Measurements from ENCODE around the gene ZNF831. TPM values are rescaled to one million over a fixed set of nuclear protein-coding genes. Genes with fewer than 3 reads are reported as not detected.

Gene ZNF831
- total and polyA plus RNA-seq, 10 of the 15 experiments (the other 5 are each of a cell fraction or from before 2014, with no cell fraction given) = 0.01 to 0.97 (median 0.23) TPM

DNA sequence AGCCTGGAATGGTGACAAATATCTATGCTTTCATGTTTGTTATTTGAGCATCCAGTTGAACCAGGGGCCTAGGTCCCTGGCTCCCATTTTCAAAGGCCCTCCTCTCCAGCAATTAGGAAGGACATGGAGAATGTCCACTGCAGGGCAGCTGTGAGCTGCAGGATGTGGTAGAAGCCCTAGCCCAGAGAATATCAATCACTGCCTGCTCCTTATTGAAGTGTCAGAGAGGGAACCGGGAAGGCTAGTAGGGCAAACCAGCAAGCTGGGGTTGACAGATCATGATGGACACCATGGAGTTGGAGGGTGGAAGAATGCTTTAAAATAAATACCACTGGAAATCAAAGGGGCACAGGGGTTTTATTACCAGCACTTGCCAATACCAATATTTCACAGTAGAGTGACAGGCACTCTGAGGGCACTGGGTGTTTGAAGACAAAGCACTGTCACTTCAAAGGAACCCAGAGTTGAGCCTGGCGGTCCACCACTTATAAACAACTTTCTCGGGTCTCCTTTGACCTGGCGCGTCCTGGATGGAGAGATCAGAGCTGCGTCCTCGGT, 47.7 kb downstream of the ZNF831 start (continued):
- TF ChIP-seq ZBTB11 (CRISPR knock-in tag; IDR thresholded peaks at IDR 0.05) (no peak), STAT3 (IDR thresholded peaks at IDR 0.05; ENCODE audit: low read depth, low read length) (no peak), CHD2 (IDR thresholded peaks at IDR 0.05; ENCODE audit: borderline replicate concordance, low read depth, low read length) (no peak)
- TF ChIP-seq, protein P1, sequence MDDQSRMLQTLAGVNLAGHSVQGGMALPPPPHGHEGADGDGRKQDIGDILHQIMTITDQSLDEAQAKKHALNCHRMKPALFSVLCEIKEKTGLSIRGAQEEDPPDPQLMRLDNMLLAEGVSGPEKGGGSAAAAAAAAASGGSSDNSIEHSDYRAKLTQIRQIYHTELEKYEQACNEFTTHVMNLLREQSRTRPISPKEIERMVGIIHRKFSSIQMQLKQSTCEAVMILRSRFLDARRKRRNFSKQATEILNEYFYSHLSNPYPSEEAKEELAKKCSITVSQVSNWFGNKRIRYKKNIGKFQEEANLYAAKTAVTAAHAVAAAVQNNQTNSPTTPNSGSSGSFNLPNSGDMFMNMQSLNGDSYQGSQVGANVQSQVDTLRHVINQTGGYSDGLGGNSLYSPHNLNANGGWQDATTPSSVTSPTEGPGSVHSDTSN (IDR thresholded peaks at IDR 0.05; ENCODE audit: insufficient replicate concordance, low read depth, low read length) = no peak
- TF ChIP-seq, protein P2, sequence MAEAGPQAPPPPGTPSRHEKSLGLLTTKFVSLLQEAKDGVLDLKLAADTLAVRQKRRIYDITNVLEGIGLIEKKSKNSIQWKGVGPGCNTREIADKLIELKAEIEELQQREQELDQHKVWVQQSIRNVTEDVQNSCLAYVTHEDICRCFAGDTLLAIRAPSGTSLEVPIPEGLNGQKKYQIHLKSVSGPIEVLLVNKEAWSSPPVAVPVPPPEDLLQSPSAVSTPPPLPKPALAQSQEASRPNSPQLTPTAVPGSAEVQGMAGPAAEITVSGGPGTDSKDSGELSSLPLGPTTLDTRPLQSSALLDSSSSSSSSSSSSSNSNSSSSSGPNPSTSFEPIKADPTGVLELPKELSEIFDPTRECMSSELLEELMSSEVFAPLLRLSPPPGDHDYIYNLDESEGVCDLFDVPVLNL (IDR thresholded peaks at IDR 0.05; ENCODE audit: low read depth, low read length) = no peak

GRCh38 chr20:59214073-59214472, 50.5 kb downstream of the ZNF831 start:
- no peaks in the 10 kb centered on the region for H3K79me2 ChIP-seq (ENCODE audit: control insufficient read depth, insufficient read depth, low read length)
- H3K27me3 ChIP-seq (replicated peaks in 1 of 2; ENCODE audit: control insufficient read depth in 2 of 2, insufficient read depth in 2 of 2, low read length in 1 of 2) = no peaks in the 10 kb centered on the region; a peak in 1 of 4 replicates
- no peaks in the 10 kb centered on the region for H4K20me1 ChIP-seq (ENCODE audit: control insufficient read depth, insufficient read depth)
- ATAC-seq = no peak
- in situ Hi-C loops (cut with MboI) (no loop called here), intact Hi-C loops (cut with micrococcal nuclease; ENCODE audit: unreplicated experiment) (no loop called here)
- 27% methylated on average over 4 of the region's 4 CpGs for WGBS (ENCODE audit: insufficient coverage, insufficient replicate concordance, low lambda C conversion rate, missing lambda C conversion rate)
- no peak overlapping the region for H3K27ac ChIP-seq (ENCODE audit: control insufficient read depth, insufficient read depth)
- H3K9me3 ChIP-seq (replicated peaks; ENCODE audit: control insufficient read depth, insufficient read depth, low read length) = no peaks in the 10 kb centered on the region
- ChIA-PET RAD21 (ENCODE audit: unreplicated experiment) (no interaction called here), SMC1A (ENCODE audit: uncharacterized antibody, unreplicated experiment) (interaction anchor here (1.4 kb wide), 1 partner anchor 347 kb away, joined by 6 read pairs; no protein-coding TSS in a partner anchor), CTCF (interaction anchor here (0.7 to 1.4 kb wide), 2 partner anchors 7 to 366 kb away, joined by 3 to 4 read pairs; no protein-coding TSS in a partner anchor), POLR2A (no interaction called here)
- no peaks in the 10 kb centered on the region for H3K4me1 ChIP-seq (ENCODE audit: control insufficient read depth, insufficient read depth, low read length)
- no peak overlapping the region for H3K4me2 ChIP-seq (ENCODE audit: control insufficient read depth, insufficient read depth)
- no TSS peak for BruUV-seq (replicated peaks)
- H3K4me3 ChIP-seq = no peak overlapping the region
- no peak for DNase-seq (ENCODE audit: low read depth, low spot score)
- H2AFZ ChIP-seq (ENCODE audit: control insufficient read depth, low read depth, low read length) = no peak overlapping the region
- no peak for FAIRE-seq
- H3K36me3 ChIP-seq (ENCODE audit: control insufficient read depth in 2 of 2, insufficient read depth in 2 of 2, low read length in 1 of 2) = no peaks in the 10 kb centered on the region
- no peak overlapping the region for H3K9ac ChIP-seq (ENCODE audit: control insufficient read depth, insufficient read depth, low read length)
- TF ChIP-seq, protein P3, sequence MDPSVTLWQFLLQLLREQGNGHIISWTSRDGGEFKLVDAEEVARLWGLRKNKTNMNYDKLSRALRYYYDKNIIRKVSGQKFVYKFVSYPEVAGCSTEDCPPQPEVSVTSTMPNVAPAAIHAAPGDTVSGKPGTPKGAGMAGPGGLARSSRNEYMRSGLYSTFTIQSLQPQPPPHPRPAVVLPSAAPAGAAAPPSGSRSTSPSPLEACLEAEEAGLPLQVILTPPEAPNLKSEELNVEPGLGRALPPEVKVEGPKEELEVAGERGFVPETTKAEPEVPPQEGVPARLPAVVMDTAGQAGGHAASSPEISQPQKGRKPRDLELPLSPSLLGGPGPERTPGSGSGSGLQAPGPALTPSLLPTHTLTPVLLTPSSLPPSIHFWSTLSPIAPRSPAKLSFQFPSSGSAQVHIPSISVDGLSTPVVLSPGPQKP (IDR thresholded peaks at IDR 0.05; ENCODE audit: low read depth, low read length) = no peak
- TF ChIP-seq NFIC (IDR thresholded peaks at IDR 0.05; ENCODE audit: low read depth, low read length) = no peak
- TF ChIP-seq EED (IDR thresholded peaks at IDR 0.05; ENCODE audit: low read depth) = no peak
- TF ChIP-seq PML (IDR thresholded peaks at IDR 0.05; ENCODE audit: low read length) = no peak
- TF ChIP-seq SMARCA5 (IDR thresholded peaks at IDR 0.05) = no peak
- TF ChIP-seq ZSCAN29 (IDR thresholded peaks at IDR 0.05) = no peak
- no peak for TF ChIP-seq MYB (IDR thresholded peaks at IDR 0.05; ENCODE audit: borderline replicate concordance, low read depth, low read length)
- TF ChIP-seq SIN3A (IDR thresholded peaks at IDR 0.05; ENCODE audit: low read depth, low read length) = no peak
- TF ChIP-seq WRNIP1 (IDR thresholded peaks at IDR 0.05; ENCODE audit: borderline replicate concordance, low read depth, low read length) = no peak
- TF ChIP-seq RFX5 (IDR thresholded peaks at IDR 0.05; ENCODE audit: low read depth, low read length) = no peak
- TF ChIP-seq USF1 (IDR thresholded peaks at IDR 0.05; ENCODE audit: borderline replicate concordance, extremely low read length, insufficient read depth, low read depth, low read length) = no peak

All from GM12878 (cell line).